Heart right ventricle (tissue), 16 donors: ENCODE results near the gene PDE3A. TPM values are rescaled to one million over a fixed set of nuclear protein-coding genes. Genes with fewer than 3 reads are reported as not detected.

Experiments used
- ATAC-seq, 8 donors: fragments of 200-7000 bp; cut with Tn5 transposase; one replicate each; pipeline ENCODE4 v1.9.1; 2020; ENCODE audit warnings: mild to moderate bottlenecking in 8 of 8, moderate library complexity in 8 of 8, moderate number of reproducible peaks in 1 of 8
- DNase-seq, 2 donors: peaks; one replicate each; pipeline ENCODE4 v3.0.0-alpha.2; 2020
- H3K27ac ChIP-seq, 10 donors: fragments of 200-600 bp; sonication (generic) in 2 of 10; one replicate each; pipeline versions ENCODE4 v1.5.0 to v1.8.0; 2020 to 2022; ENCODE audit warnings: mild to moderate bottlenecking in 3 of 10
- H3K27me3 ChIP-seq, 7 donors: fragments of 200-600 bp; one replicate each; pipeline ENCODE4 v1.8.0; 2021 to 2022; ENCODE audit warnings: mild to moderate bottlenecking in 2 of 7
- H3K36me3 ChIP-seq, 9 donors: fragments of 200-600 bp; sonication (generic) in 1 of 9; one replicate each; pipeline versions ENCODE4 v1.5.0 to v1.8.0; 2020 to 2022; ENCODE audit warnings: mild to moderate bottlenecking in 2 of 9
- H3K4me1 ChIP-seq, 9 donors: fragments of 200-600 bp; sonication (generic) in 1 of 9; one replicate each; pipeline versions ENCODE4 v1.5.0 to v1.8.0; 2020 to 2022; ENCODE audit warnings: mild to moderate bottlenecking in 4 of 9
- H3K4me3 ChIP-seq, 10 donors: fragments of 200-600 bp; sonication (generic) in 2 of 10; one replicate each; pipeline versions ENCODE4 v1.5.0 to v1.8.0; 2020 to 2022; ENCODE audit warnings: mild to moderate bottlenecking in 7 of 10, moderate library complexity in 2 of 10
- H3K9me3 ChIP-seq, 11 donors: fragments of 200-600 bp in 10 of 11; sonication (generic) in 2 of 11; one replicate each; pipeline versions ENCODE4 v1.5.0 to v1.8.0; 2013 to 2022; ENCODE audit warnings: mild to moderate bottlenecking in 2 of 11, control low read depth in 1 of 11, moderate library complexity in 1 of 11
- WGBS, 2 donors: extraction: QIAGEN DNeasy Blood & Tissue Kit; methylation state at CpG; one replicate each; pipeline ENCODE4 v1.1.7; 2013; ENCODE audit warnings: inconsistent platforms in 1 of 2; 5-methylcytosine and 5-hydroxymethylcytosine counted together
- intact Hi-C, 10 donors: fragments of 100-400 bp; cut with DNase I; formaldehyde crosslinking; loops; one replicate each; pipeline versions ENCODE4 v1.11.1 to v1.14.2; 2022
- polyA plus RNA-seq, 2 donors: library from polyadenylated mRNA; stranded (reverse); fragments of 200-250 nt; gene quantifications; one replicate each; pipeline ENCODE4 v1.2.3, GENCODE V29; 2013
- total RNA-seq, 10 donors: library from RNA; stranded (reverse); fragmentation: NEBNext Ultra II Directional in 3 of 10; extraction: Animal tissue kit (Norgen Biotek cat#: 25700) in 3 of 10; gene quantifications; one replicate each; pipeline versions ENCODE4 v1.2.1 to v1.2.4, GENCODE V29; 2021 to 2023
- TF ChIP-seq, protein P1 (sequence below), 9 donors: fragments of 200-600 bp; sonication (generic) in 2 of 9; IDR thresholded peaks; one replicate each; pipeline versions ENCODE4 v1.5.0 to v1.8.0; 2021 to 2022; ENCODE audit warnings: antibody characterized with exemption in 9 of 9, mild to moderate bottlenecking in 5 of 9, moderate library complexity in 1 of 9
- donor health status: Arrhythmogenic right ventricular cardiomyopathy.
- donor health status: ischemic (EF 13 %, LVEDD 7.1; RV severe dilation, severe dysfunction).
- donor health status: healthy with polysubstance abuse.
- donor health status: DM: no; HTN: yes; CAD: no.
- donor health status: DM: no; HTN: no; CAD: no.
- donor health status: ischemic (EF 25% LVEDD 6.9; RV normal size, moderate dysfunction).
- donor health status: ischemic (EF 25% LVEDD 5.7; RV mildly dilated, moderate dysfunction).
- donor health status: healthy.
- donor health status: DM: yes; HTN: yes; CAD: no.
- donor health status: Ischemic cardiomyopathy.
- donor health status: ischemic (EF 35%, LVEDD 5.7; RV mildly dilated, moderate dysfunction).
- donor health status: nonischemic (EF 11% LVEDD 7.7; RV severe dilation, severe dysfunction).
- donor health status: DM: yes; HTN: yes; CAD: no.
- donor health status: PGD.
- donor health status: ischemic (EF 29% LVEDD 5.4; RV normal size, mild dysfunction).
- donor health status: nonischemic (EF 23%, LVEDD 6.1; RV moderate dilation, normal function).

Gene PDE3A
- total and polyA plus RNA-seq, 12 donors: 18.8 to 362 (median 209) TPM

DNA sequence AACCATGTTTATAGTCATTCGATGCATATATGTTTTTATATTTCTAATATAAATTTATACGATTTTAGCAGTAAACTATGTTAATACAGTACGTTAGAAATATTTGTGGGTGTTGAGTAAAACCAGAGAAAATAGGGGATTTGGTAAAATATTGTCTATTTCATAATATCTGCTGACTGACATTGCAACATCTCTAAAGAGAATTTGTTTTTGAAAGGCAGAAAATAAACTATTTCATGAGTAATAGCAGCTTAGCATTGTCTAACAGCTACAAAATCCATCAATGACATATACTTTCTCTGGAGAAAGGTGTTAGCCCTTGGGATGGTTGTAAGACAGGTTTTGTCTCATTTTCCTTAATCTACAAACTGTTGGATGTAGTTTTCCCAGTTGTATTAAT is 144.9 kb downstream of the PDE3A start:
- peak overlapping the region in 1 of 10 donors; percentile 32 for H3K27ac ChIP-seq
- no peaks in the 10 kb centered on the region for H3K36me3 ChIP-seq
- TF ChIP-seq, protein P1, sequence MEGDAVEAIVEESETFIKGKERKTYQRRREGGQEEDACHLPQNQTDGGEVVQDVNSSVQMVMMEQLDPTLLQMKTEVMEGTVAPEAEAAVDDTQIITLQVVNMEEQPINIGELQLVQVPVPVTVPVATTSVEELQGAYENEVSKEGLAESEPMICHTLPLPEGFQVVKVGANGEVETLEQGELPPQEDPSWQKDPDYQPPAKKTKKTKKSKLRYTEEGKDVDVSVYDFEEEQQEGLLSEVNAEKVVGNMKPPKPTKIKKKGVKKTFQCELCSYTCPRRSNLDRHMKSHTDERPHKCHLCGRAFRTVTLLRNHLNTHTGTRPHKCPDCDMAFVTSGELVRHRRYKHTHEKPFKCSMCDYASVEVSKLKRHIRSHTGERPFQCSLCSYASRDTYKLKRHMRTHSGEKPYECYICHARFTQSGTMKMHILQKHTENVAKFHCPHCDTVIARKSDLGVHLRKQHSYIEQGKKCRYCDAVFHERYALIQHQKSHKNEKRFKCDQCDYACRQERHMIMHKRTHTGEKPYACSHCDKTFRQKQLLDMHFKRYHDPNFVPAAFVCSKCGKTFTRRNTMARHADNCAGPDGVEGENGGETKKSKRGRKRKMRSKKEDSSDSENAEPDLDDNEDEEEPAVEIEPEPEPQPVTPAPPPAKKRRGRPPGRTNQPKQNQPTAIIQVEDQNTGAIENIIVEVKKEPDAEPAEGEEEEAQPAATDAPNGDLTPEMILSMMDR (IDR thresholded peaks at IDR 0.05): no peak
- WGBS, 2 donors: 81 to 83% methylated on average over 3 of the region's 3 CpGs
- no peaks in the 10 kb centered on the region for H3K9me3 ChIP-seq
- H3K4me1 ChIP-seq: peaks cover 0 to 74% (median 26%) of the 10 kb centered on the region in 9 donors
- H3K4me3 ChIP-seq: no peak overlapping the region
- ATAC-seq: no peak
- intact Hi-C loops: no loop called here
- no peaks in the 10 kb centered on the region for H3K27me3 ChIP-seq
- no peak for DNase-seq

DNA sequence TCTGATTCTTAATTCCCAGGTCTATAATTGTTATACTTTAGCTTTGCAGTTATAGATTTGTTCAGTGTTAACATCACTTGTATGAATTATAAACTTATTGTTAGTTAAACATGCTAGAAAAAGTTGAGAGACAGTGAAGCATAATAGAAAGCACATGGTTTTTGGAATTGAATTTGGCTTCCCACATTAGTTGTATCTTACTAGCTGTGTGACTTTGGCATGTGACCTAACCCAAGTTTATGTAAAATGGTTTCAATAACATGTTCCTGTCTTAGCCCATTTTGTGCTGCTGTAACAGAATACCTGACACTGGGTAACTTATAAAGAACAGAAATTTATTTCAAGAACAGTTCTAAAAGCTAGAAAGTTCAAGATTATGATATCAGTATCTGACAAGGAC is 146.3 kb downstream of the PDE3A start:
- peaks cover 0 to 80% (median 23%) of the 10 kb centered on the region in 9 donors for H3K4me1 ChIP-seq
- peak overlapping the region in 4 of 10 donors; percentile 8 to 19 (median 14) for H3K27ac ChIP-seq
- no peak overlapping the region for H3K4me3 ChIP-seq
- ATAC-seq (no peak), DNase-seq (no peak)
- intact Hi-C loops: no loop called here
- no peaks in the 10 kb centered on the region for H3K36me3 ChIP-seq
- no peaks in the 10 kb centered on the region for H3K9me3 ChIP-seq
- H3K27me3 ChIP-seq: no peaks in the 10 kb centered on the region
- TF ChIP-seq, protein P1 (IDR thresholded peaks at IDR 0.05): no peak

DNA sequence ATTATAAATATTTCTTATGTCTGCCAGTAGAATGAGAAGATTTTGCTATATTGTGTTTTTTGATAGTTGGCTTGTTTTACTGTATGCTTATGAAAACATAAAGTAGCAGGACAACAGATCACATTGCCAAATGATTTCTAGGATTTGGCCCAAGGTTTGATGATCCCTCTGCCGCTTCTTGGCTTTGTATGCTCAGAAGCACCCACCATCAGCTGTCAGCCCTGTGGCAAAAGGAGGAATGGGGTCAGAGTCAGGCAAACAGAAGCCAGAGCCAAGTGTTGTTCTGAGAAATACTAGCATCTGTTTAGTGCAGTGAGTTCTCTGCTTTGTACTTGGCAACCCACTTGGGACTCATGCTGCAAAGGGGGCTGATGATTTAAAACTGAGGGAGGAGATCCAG is 152.2 kb downstream of the PDE3A start:
- WGBS, 2 donors: 18 to 26% methylated on average over 1 of the region's 1 CpG
- TF ChIP-seq, protein P1 (IDR thresholded peaks at IDR 0.05): no peak
- Histone ChIP-seq H3K4me3 (no peak overlapping the region), H3K27me3 (no peaks in the 10 kb centered on the region), H3K36me3 (no peaks in the 10 kb centered on the region), H3K27ac (peak overlapping the region in 3 of 10 donors; percentile 6 to 34 (median 14)), H3K4me1 (peaks cover 8 to 82% (median 31%) of the 10 kb centered on the region in 9 donors), H3K9me3 (no peaks in the 10 kb centered on the region)
- intact Hi-C loops: no loop called here
- DNase-seq: no peak
- ATAC-seq: peak in 7 of 8 donors; percentile 46 to 87 (median 57)

DNA sequence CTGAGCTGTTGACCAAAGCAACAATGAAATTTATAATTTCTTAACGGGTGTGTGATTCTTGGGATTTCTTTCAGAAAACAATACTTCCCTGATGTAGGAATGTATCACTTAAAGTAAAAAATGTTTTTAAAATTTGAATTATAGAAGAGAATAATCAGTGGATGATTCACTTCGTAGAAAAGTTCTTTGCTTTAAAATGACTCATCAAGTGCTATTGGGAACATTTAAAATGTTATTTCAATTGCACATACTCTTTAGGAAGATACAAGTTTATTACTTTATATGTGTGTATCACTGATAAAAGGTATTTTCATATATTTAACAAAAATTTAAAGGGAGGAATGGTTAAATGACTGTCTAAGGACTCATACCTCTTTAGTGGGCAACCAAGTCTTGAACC is 155.3 kb downstream of the PDE3A start:
- Histone ChIP-seq H3K4me1 (peaks cover 12 to 84% (median 30%) of the 10 kb centered on the region in 9 donors), H3K27me3 (no peaks in the 10 kb centered on the region), H3K9me3 (no peaks in the 10 kb centered on the region), H3K36me3 (no peaks in the 10 kb centered on the region), H3K4me3 (no peak overlapping the region), H3K27ac (no peak overlapping the region)
- no peak for DNase-seq
- intact Hi-C loops: no loop called here
- no peak for ATAC-seq
- TF ChIP-seq, protein P1 (IDR thresholded peaks at IDR 0.05): no peak
- 69 to 77% methylated on average over 2 of the region's 2 CpGs for WGBS, 2 donors
